Smooth muscle cell of the coronary artery (primary cell): ENCODE data around the gene MAGEA2. TPM values are rescaled to one million over a fixed set of nuclear protein-coding genes. Genes with fewer than 3 reads are reported as not detected.

Experiments
- total RNA-seq: library from RNA; depleted of rRNA; stranded (reverse); fragments of >200 nt; gene quantifications from 2 replicates; pipeline ENCODE4 v1.2.3, GENCODE V29; 2014; ENCODE audit warnings: low replicate concordance

The MAGEA2 gene, protein sequence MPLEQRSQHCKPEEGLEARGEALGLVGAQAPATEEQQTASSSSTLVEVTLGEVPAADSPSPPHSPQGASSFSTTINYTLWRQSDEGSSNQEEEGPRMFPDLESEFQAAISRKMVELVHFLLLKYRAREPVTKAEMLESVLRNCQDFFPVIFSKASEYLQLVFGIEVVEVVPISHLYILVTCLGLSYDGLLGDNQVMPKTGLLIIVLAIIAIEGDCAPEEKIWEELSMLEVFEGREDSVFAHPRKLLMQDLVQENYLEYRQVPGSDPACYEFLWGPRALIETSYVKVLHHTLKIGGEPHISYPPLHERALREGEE
- not detected in 2 replicates for total RNA-seq

DNA sequence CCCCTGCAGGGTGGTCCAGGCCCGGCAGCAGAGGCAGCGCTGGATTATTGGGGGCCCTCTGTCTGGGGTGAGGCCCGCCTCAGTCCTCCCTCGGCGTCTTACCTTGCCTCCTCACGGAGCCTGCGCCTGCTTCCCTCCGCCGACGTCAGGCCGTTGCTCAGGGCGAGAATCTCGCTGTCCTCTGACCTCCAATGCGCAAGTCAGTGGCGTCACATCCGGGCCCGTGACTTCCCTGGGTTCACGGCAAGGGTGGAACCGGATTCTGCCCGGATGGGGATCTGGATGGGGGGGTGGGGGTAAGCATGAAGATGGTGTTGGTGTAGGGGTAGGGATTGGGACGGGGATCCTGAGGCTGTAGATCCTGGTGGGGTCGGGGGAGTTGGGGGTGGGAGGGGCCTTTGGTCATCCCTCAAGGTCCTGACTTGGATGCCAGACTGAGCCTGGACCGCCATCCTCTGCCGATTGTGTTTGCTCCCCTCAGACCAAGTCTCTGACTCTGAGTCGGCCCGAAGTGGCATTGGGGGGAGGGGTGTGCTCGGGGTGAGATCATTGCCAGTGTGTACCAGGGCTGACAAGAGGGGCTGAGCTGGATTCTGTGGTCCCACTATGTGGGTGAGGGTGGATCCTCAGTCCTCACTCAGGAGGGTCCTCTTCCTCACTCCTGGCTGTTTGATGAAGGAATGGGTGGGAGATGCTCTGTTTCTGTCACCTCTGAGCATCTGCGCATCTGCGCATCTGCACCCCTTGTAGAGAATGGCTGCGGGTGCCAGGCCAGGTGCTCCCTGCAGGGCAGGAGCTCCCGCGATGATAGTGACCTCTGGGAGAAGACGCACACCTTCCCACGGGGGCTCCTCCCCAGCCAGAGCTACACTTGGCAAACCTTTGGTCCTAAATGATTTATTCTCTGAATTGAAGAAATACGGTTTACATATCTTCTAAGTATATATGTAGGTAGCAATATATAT lies at the start of gene MAGEA2:
Gene MAGEA2, minus strand, starts transcription at position 157 of the 965 bp plus-strand sequence. CDS start 2,479 bp downstream, outside the sequence.

DNA sequence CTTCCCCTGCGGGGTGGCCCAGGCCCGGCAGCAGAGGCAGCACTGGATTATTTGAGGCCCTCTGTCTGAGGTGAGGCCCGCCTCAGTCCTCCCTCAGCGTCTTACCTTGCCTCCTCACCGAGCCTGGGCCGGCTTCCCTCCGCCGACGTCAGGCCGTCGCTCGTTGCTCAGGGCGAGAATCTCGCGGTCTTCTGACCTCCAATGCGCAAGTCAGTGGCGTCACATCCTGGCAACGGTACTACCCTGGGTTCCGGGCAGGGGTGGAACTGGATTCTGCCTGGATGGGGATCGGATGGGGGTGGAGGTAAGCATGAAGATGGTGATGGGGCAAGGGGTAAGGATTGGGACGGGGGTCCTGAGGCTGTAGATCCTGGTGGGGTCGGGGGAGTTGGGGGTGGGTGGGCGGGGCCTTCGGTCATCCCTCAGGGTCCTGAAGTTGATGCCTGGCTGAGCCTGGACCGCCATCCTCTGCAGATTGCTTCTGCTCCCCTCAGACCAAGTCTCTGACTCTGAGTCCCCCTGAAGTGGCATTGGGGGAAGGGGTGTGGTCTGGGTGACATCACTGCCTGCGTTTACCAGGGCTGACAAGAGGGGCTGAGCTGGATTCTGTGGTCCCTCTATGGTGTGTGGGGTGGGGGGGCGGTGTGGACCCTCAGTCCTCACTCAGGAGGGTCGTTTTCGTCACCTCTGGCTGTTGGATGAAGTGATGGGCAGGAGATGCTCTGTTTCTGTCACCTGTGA lies 16.1 kb upstream of the MAGEA2 start, which contains the start of gene MAGEA6:
Gene MAGEA6, minus strand, starts transcription at position 141 of the 741 bp plus-strand sequence. CDS start 2,039 bp downstream, outside the sequence.

DNA sequence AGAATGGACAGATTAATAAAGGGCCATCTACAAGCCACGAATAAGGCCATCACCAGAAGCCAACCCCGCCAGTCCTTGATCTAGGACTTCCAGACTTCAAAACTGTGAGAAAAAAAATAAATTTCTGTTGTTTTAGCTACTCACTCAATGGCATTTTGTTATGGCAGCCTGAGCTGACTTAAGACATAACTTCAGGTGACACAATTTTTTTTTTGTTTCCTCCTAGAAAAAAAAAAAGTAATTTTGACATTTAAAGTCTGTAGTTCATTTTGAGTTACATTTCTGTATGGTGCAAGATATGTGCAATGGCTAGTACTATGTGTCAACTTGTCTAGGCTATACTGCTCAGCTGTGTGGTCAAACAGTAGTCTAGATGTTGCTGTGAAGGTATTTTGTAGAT lies 5.3 kb upstream of the MAGEA2 start, which contains the start of gene CSAG3:
Gene CSAG3, plus strand, starts transcription at position 301 of the 400 bp plus-strand sequence.

DNA sequence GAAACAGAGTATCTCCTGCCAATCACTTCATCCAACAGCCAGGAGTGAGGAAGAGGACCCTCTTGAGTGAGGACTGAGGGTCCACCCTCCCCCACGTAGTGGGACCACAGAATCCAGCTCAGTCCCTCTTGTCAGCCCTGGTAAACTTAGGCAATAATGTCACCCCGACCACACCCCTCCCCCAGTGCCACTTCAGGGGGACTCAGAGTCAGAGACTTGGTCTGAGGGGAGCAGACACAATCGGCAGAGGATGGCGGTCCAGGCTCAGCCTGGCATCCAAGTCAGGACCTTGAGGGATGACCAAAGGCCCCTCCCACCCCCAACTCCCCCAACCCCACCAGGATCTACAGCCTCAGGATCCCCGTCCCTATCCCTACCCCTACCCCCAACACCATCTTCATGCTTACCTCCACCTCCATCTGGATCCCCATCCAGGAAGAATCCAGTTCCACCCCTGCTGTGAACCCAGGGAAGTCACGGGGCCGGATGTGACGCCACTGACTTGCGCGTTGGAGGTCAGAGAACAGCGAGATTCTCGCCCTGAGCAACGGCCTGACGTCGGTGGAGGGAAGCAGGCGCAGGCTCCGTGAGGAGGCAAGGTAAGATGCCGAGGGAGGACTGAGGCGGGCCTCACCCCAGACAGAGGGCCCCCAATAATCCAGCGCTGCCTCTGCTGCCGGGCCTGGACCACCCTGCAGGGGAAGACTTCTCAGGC lies 20.2 kb downstream of the MAGEA2 start, which contains the start of the genes CSAG1 and MAGEA12:
Gene CSAG1, minus strand, starts transcription at position 461 of the 715 bp plus-strand sequence. CDS start 1,261 bp downstream, outside the sequence.
Gene MAGEA12, plus strand, starts transcription at position 497 of the 715 bp plus-strand sequence. CDS start 2,405 bp downstream, outside the sequence.

DNA sequence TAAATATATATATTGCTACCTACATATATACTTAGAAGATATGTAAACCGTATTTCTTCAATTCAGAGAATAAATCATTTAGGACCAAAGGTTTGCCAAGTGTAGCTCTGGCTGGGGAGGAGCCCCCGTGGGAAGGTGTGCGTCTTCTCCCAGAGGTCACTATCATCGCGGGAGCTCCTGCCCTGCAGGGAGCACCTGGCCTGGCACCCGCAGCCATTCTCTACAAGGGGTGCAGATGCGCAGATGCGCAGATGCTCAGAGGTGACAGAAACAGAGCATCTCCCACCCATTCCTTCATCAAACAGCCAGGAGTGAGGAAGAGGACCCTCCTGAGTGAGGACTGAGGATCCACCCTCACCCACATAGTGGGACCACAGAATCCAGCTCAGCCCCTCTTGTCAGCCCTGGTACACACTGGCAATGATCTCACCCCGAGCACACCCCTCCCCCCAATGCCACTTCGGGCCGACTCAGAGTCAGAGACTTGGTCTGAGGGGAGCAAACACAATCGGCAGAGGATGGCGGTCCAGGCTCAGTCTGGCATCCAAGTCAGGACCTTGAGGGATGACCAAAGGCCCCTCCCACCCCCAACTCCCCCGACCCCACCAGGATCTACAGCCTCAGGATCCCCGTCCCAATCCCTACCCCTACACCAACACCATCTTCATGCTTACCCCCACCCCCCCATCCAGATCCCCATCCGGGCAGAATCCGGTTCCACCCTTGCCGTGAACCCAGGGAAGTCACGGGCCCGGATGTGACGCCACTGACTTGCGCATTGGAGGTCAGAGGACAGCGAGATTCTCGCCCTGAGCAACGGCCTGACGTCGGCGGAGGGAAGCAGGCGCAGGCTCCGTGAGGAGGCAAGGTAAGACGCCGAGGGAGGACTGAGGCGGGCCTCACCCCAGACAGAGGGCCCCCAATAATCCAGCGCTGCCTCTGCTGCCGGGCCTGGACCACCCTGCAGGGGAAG lies 39.5 kb downstream of the MAGEA2 start, which contains the start of gene MAGEA2B:
Gene MAGEA2B, plus strand, starts transcription at position 814 of the 973 bp plus-strand sequence. CDS start 2,479 bp downstream, outside the sequence.

DNA sequence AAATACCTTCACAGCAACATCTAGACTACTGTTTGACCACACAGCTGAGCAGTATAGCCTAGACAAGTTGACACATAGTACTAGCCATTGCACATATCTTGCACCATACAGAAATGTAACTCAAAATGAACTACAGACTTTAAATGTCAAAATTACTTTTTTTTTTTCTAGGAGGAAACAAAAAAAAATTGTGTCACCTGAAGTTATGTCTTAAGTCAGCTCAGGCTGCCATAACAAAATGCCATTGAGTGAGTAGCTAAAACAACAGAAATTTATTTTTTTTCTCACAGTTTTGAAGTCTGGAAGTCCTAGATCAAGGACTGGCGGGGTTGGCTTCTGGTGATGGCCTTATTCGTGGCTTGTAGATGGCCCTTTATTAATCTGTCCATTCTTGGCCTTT lies 44.5 kb downstream of the MAGEA2 start, which contains the start of gene CSAG2:
Gene CSAG2, minus strand, starts transcription at position 101 of the 400 bp plus-strand sequence. CDS start 161 bp downstream, outside the sequence.

Other genes starting within 250 kb of the MAGEA2 start
- not detected in 2 replicates for gene GABRQ, start 115.9 kb downstream of the MAGEA2 start, total RNA-seq
- gene MAGEA3, start 55.0 kb downstream of the MAGEA2 start, total RNA-seq: 0.15 TPM in 1 of 2 replicates, not detected in the other
- gene CSAG2, start 44.6 kb downstream of the MAGEA2 start, total RNA-seq: not detected in 2 replicates
- gene MAGEA2B, start 39.2 kb downstream of the MAGEA2 start, total RNA-seq: not detected in 2 replicates
- gene CSAG1, start 20.1 kb downstream of the MAGEA2 start, total RNA-seq: not detected in 2 replicates
- gene MAGEA12, start 20.1 kb downstream of the MAGEA2 start, total RNA-seq: 0.08 TPM in 1 of 2 replicates, not detected in the other
- gene CSAG3, start 5.4 kb upstream of the MAGEA2 start, total RNA-seq: not detected in 2 replicates
- not detected in 2 replicates for gene MAGEA6, start 15.8 kb upstream of the MAGEA2 start, total RNA-seq
- gene CETN2, start 76.9 kb upstream of the MAGEA2 start, total RNA-seq: 19.0 and 31.3 TPM in 2 replicates
- 13.9 and 18.9 TPM in 2 replicates for gene NSDHL, start 77.2 kb upstream of the MAGEA2 start, total RNA-seq
- gene ZNF185, start 144.2 kb upstream of the MAGEA2 start, total RNA-seq: 0.35 and 22.0 TPM in 2 replicates
- gene PNMA5, start 240.3 kb upstream of the MAGEA2 start, total RNA-seq: not detected in 2 replicates